Measurements from ENCODE around the gene SNAP91. TPM values are rescaled to one million over a fixed set of nuclear protein-coding genes. Genes with fewer than 3 reads are reported as not detected.
"Not testable (repeated sequence)": the region's sequence is repeated elsewhere in the genome, so short reads cannot be mapped to it uniquely, and the experiment has no call there.

The SNAP91 gene
- total RNA-seq, 2 experiments from 2014 or later = not detected

DNA sequence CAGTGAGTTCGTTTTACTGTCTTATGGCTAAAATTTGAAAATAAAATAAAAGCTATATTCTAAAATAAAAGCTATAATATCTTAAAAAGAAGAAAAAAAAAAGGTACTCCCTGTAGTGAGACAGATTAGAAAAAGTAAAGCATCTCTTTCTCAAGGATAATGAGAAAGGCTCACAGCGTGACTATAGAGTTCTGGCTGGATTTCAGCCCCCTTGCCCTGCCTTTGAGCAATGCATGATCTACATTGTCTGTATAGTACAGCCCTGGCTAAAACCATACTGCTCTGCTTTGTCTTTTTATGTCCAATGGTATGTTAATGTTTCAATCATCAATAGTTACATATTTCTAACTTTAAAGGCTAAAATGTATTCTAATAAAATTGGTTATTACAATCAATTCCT lies 105.3 kb downstream of the SNAP91 start:
- no peak for DNase-seq
- no peaks in the 10 kb centered on the region for H3K4me1 Mint-ChIP-seq
- H3K27ac Mint-ChIP-seq = no peak overlapping the region
- no peaks in the 10 kb centered on the region for H3K27me3 Mint-ChIP-seq
- H3K36me3 Mint-ChIP-seq (ENCODE audit: low read depth) = no peaks in the 10 kb centered on the region
- ChIA-PET CTCF (no interaction called here), POLR2A (no interaction called here)
- H3K9me3 Mint-ChIP-seq = no peaks in the 10 kb centered on the region
- H3K4me3 Mint-ChIP-seq = no peak overlapping the region

DNA sequence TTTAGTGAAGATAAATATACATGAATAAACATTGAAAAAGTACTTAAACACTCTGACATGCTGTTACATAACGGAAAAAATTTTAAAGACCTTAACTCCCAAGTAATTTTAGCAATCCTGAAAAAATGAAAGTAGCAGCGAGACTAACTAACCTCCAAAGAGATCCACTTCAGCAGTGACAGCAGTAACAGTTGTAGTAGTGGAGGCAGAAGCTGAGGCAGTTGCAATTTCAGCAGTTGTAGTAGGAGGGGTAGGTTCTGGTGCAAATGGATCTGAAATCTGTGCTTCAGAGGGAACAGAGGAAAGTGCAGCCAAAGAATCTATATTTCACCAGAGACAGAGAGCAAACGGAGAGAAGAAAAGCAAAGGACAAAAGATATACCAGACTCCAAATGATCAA lies 107.8 kb downstream of the SNAP91 start:
- POLR2A ChIA-PET = no interaction called here
- H3K36me3 Mint-ChIP-seq (ENCODE audit: low read depth) = no peaks in the 10 kb centered on the region
- H3K4me3 Mint-ChIP-seq = no peak overlapping the region
- H3K27me3 Mint-ChIP-seq = no peaks in the 10 kb centered on the region
- CTCF ChIA-PET = no interaction called here
- no peak overlapping the region for H3K27ac Mint-ChIP-seq
- DNase-seq = no peak
- H3K4me1 Mint-ChIP-seq = no peaks in the 10 kb centered on the region
- no peaks in the 10 kb centered on the region for H3K9me3 Mint-ChIP-seq

DNA sequence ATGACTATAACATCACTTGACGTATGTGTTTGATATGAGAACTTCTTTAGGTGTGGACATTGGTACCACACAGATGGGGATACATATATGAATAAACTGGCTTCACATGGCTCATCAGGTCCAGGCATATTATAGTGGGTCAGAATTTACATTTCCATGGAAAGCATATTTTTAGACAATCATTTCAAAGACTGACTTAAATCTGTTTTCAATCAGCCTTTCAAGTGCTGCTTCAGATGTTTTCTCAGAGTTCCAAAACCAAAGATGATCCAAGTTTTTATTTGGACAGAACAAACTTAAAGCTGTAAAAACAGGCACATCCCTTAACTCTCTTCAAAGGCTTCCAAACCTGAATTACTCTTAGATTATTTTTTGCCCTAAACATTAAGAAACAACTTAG lies 108.4 kb downstream of the SNAP91 start:
- no peaks in the 10 kb centered on the region for H3K4me1 Mint-ChIP-seq
- no peaks in the 10 kb centered on the region for H3K9me3 Mint-ChIP-seq
- no peaks in the 10 kb centered on the region for H3K27me3 Mint-ChIP-seq
- H3K36me3 Mint-ChIP-seq (ENCODE audit: low read depth) = no peaks in the 10 kb centered on the region
- H3K27ac Mint-ChIP-seq = no peak overlapping the region
- POLR2A ChIA-PET = no interaction called here
- DNase-seq = no peak
- H3K4me3 Mint-ChIP-seq = no peak overlapping the region
- CTCF ChIA-PET = no interaction called here

DNA sequence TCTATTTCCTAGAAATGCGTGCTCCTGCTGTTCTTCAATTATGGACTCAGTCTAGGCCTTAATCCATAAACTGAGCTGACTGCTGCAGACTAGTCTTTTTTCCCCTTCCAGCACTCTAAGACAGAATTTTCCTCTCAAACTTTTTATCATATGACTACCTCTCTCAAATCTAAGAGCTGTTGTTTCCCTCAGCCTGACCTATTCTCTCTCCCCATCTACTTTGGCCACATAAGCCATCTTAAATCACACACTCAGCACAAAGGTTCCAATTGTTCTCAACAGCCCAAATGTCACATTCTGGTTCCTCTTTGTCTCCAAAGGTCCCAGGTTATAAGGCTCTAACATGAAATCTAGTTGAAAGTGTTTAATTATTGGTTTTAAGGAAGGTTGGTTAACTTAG lies 111.4 kb downstream of the SNAP91 start:
- Mint-ChIP-seq H3K4me1 (no peaks in the 10 kb centered on the region), H3K27ac (no peak overlapping the region), H3K27me3 (no peaks in the 10 kb centered on the region), H3K9me3 (no peaks in the 10 kb centered on the region), H3K4me3 (no peak overlapping the region), H3K36me3 (ENCODE audit: low read depth) (no peaks in the 10 kb centered on the region)
- CTCF ChIA-PET = no interaction called here
- POLR2A ChIA-PET = no interaction called here
- DNase-seq = no peak

DNA sequence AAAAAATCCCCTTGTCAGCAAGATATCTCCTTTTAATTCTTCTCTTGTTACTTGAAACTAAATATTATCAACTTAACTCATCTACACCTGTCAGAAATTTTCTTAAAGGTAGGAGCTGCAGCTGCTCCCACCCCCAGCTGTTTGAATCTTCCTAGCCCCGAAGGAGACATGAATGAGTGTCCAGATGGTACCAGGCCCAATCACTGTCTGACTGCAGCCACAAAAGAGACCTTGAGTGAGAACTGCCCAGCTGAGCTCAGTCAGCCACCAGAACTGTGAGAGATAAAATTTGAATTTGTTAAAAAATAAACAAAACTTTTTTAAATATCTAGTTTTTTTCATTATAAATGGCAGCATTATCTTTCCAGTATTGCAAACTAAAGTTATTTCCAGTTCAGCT lies 111.8 kb downstream of the SNAP91 start:
- ChIA-PET POLR2A (no interaction called here), CTCF (no interaction called here)
- H3K4me3 Mint-ChIP-seq = no peak overlapping the region
- no peaks in the 10 kb centered on the region for H3K27me3 Mint-ChIP-seq
- no peak overlapping the region for H3K27ac Mint-ChIP-seq
- no peaks in the 10 kb centered on the region for H3K4me1 Mint-ChIP-seq
- no peak for DNase-seq
- no peaks in the 10 kb centered on the region for H3K9me3 Mint-ChIP-seq
- H3K36me3 Mint-ChIP-seq (ENCODE audit: low read depth) = no peaks in the 10 kb centered on the region

DNA sequence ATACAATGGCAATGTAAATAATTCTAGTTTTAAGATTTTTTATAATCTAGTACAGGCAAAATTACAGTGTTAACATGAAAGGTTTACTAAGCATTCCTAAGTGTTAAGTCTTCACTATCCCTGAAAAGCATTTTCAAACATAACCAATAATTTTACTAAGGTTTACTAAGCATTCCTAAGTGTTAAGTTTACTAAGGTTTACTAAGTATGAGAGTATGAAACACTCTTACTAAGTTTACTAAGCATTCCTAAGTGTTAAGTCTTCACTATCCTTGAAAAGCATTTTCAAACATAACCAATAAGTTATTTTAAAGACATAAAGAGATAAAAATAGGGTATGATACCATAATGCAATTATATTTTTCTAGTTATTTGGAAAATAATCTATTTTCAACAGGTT lies 114.0 kb downstream of the SNAP91 start:
- DNase-seq = no peak
- H3K4me3 Mint-ChIP-seq = no peak overlapping the region
- CTCF ChIA-PET = no interaction called here
- no peaks in the 10 kb centered on the region for H3K9me3 Mint-ChIP-seq
- POLR2A ChIA-PET = no interaction called here
- H3K36me3 Mint-ChIP-seq (ENCODE audit: low read depth) = no peaks in the 10 kb centered on the region
- H3K27ac Mint-ChIP-seq = no peak overlapping the region
- no peaks in the 10 kb centered on the region for H3K4me1 Mint-ChIP-seq
- H3K27me3 Mint-ChIP-seq = no peaks in the 10 kb centered on the region

DNA sequence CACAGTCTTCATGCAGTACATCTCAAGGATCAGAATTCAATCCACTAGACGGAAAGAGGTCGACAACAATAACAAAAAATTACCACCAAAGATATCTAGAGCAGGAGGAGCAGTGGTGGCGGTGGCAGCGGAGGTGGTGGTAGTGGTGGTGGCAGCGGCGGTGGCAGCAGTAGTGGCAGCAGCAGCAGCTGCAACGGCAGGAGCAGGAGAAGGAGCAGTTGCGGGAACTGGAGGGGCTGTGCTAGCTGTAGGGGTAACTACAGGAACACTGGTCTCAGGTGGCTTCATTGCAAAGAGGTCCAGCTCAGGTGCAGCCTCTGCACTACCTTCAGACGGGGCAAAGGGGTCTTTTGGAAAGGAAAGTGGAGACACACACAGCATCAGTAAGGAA lies 115.5 kb downstream of the SNAP91 start:
- Mint-ChIP-seq H3K27me3 (no peaks in the 10 kb centered on the region), H3K27ac (no peak overlapping the region), H3K4me1 (no peaks in the 10 kb centered on the region), H3K4me3 (no peak overlapping the region), H3K9me3 (no peaks in the 10 kb centered on the region), H3K36me3 (ENCODE audit: low read depth) (no peaks in the 10 kb centered on the region)
- no peak for DNase-seq
- ChIA-PET CTCF (no interaction called here), POLR2A (no interaction called here)

DNA sequence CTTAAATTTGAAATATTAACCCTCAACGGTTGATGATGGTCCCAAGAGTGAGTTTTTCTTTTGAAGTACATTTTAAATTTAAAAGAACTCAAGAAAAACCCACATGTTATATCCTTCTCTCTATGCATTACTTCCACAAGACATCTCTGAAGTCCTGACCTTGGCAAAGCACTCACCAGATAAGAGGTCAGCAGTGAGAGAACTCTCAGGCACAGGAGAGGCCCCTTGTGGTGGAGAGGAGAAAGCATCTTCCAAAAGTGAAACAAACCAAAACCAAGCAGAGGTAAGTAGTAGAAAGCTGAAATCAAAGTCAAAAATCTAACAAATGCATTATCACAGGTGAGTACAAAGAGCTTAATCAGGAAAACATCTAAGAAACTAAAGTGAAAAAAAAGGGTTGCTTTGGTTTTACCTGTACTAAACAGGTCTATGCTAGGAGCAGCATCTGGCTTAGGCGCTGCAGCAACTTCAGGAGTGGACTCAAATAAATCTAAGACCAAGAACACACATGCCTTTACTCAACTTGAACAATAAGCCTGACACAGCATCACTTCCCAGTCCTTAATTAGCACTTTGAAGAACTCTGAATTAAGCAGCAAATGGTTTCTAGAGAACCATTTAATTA lies 116.0 kb downstream of the SNAP91 start:
- Mint-ChIP-seq H3K27me3 (no peaks in the 10 kb centered on the region), H3K36me3 (ENCODE audit: low read depth) (no peaks in the 10 kb centered on the region), H3K9me3 (no peaks in the 10 kb centered on the region), H3K4me1 (no peaks in the 10 kb centered on the region), H3K4me3 (no peak overlapping the region), H3K27ac (no peak overlapping the region)
- CTCF ChIA-PET = no interaction called here
- no peak for DNase-seq
- POLR2A ChIA-PET = no interaction called here

DNA sequence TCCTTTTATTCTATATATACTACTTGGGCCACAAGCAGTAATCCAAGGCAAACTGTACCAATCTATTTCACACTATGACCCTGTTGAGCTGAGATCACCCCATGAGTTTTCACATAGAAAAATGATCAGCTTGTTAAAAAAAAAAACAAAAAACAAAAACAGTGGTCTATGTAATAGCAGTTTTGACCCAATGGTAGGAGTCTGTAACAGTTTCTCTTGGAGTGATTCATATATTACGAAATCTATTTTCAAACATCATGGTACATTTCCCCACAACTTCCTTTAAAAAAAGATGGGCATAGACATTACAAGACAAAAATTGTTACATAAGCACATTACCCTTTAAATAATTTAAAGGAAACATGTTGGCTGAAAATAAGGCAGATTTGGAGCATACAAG lies 118.5 kb downstream of the SNAP91 start:
- Mint-ChIP-seq H3K4me1 (no peaks in the 10 kb centered on the region), H3K4me3 (no peak overlapping the region), H3K9me3 (no peaks in the 10 kb centered on the region), H3K36me3 (ENCODE audit: low read depth) (no peaks in the 10 kb centered on the region), H3K27me3 (no peaks in the 10 kb centered on the region), H3K27ac (no peak overlapping the region)
- POLR2A ChIA-PET = no interaction called here
- CTCF ChIA-PET = interaction anchor here (0.6 kb wide), 1 partner anchor 1330 kb away, joined by 3 read pairs; no protein-coding TSS in a partner anchor
- DNase-seq = no peak

DNA sequence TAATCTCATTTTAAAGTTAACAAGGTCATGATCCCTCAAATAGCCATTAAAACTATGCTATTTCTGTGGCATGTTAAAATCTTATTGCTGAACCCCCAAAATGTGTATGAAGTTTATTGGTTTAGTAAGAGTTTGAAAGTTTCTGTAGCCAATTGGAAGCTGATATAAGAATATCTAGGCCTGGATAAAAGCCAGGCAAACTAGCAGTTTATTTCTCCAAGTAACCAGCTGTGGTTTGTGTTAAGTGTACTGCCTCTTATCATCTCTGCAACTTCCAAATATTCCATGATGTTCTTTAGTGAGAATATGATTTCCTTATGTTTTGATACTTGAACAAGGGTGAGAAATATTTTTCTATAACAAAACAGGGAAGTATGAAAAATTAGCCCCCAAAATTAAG lies 119.8 kb downstream of the SNAP91 start:
- no peak for DNase-seq
- H3K27me3 Mint-ChIP-seq = no peaks in the 10 kb centered on the region
- no peak overlapping the region for H3K27ac Mint-ChIP-seq
- POLR2A ChIA-PET = no interaction called here
- H3K4me3 Mint-ChIP-seq = no peak overlapping the region
- no peaks in the 10 kb centered on the region for H3K36me3 Mint-ChIP-seq (ENCODE audit: low read depth)
- H3K9me3 Mint-ChIP-seq = no peaks in the 10 kb centered on the region
- no peaks in the 10 kb centered on the region for H3K4me1 Mint-ChIP-seq
- CTCF ChIA-PET = interaction anchor here (0.6 kb wide), 1 partner anchor 20 kb away, joined by 3 read pairs; no protein-coding TSS in a partner anchor

DNA sequence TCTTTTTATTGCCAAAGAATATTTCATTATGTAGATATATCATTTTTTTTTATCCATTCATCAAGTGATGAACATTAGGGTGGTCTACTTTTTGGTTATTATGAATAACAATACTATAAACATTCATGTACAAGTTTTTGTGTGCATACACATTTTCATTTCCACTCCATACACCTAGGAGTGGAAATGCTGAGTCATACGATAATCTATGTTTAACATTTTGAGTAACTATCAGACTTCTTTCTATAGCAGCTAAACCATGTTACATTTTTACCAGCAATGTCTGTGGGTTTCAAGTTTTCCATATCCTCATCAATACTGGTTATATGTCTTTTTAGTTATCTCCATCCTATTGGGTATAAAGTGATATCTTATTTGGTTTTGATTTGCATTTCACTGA lies 130.8 kb downstream of the SNAP91 start:
- Mint-ChIP-seq H3K27me3 (peaks cover 4% of the 10 kb centered on the region), H3K9me3 (no peaks in the 10 kb centered on the region), H3K4me1 (no peaks in the 10 kb centered on the region), H3K36me3 (ENCODE audit: low read depth) (no peaks in the 10 kb centered on the region), H3K4me3 (no peak overlapping the region), H3K27ac (no peak overlapping the region)
- no peak for DNase-seq
- POLR2A ChIA-PET = no interaction called here
- CTCF ChIA-PET = no interaction called here

DNA sequence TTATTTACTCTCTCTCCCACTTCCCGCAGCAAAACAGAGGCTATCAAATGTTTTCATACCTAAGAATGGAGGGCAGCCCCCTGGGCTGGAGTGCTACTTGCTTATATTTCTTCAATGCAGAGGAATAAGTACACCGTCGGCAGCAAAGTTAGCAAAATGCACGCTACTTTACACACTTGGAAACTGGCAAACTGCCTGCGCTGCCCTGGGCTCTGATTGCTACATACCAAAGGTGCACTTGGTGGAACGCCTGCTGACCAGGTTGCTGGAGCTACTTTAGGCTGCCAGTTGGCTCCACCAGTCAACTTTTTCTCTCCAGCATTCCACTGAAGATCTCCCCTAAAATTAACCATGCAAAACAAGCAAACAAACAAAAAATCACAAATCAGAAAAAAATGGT lies 134.1 kb downstream of the SNAP91 start:
- POLR2A ChIA-PET = no interaction called here
- CTCF ChIA-PET = no interaction called here
- Mint-ChIP-seq H3K4me1 (no peaks in the 10 kb centered on the region), H3K27ac (no peak overlapping the region), H3K4me3 (no peak overlapping the region), H3K36me3 (ENCODE audit: low read depth) (no peaks in the 10 kb centered on the region), H3K27me3 (peaks cover 4% of the 10 kb centered on the region), H3K9me3 (peaks cover 5% of the 10 kb centered on the region)
- no peak for DNase-seq

DNA sequence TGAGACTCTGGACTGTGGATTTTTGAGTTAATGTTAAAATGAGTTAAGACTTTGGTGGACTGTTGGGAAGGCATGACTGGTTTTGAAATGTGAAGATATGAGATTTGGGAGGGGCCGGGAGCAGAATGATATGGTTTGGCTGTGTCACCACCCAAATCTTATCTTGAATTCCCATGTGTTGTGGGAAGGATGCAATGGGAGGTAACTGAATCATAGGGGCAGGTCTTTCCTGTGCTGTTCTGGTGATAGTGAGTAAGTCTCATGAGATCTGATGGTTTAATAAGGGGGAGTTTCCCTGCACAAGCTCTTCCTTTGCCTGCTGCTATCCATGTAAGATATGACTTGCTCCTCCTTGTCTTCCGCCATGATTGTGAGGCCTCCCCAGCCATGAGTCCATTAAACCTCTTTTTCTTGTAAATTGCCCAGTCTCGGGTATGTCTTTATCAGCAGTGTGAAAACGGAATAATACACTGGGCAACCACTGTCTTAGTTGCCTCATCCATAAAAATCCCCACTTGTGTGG lies 137.2 kb downstream of the SNAP91 start:
- H3K36me3 Mint-ChIP-seq (ENCODE audit: low read depth); H3K27ac Mint-ChIP-seq; DNase-seq; H3K4me3 Mint-ChIP-seq; POLR2A ChIA-PET; H3K27me3 Mint-ChIP-seq; CTCF ChIA-PET; H3K9me3 Mint-ChIP-seq; H3K4me1 Mint-ChIP-seq: not testable (repeated sequence)

DNA sequence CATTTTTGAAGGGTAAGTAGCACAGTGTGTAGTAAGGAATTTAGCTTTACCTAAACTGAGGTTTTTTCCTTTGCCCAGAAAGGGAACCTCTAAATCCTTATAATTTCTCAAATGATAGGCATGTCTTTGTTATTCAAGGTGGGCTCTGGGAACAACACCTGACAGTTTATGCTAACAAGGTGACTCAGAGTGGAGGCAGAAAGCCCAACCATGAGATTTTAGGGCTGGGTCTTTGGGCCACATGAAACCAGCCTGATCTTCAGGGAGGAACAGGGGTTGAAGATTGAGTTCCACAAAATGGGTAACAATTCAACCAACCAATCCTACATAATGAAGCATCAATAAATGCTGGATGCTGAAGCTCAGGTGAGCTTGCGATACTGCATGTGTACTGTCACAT lies 149.9 kb downstream of the SNAP91 start:
- POLR2A ChIA-PET = no interaction called here
- peaks cover 8% of the 10 kb centered on the region for H3K9me3 Mint-ChIP-seq
- CTCF ChIA-PET = no interaction called here
- H3K27me3 Mint-ChIP-seq = no peaks in the 10 kb centered on the region
- H3K4me3 Mint-ChIP-seq = no peak overlapping the region
- no peaks in the 10 kb centered on the region for H3K36me3 Mint-ChIP-seq (ENCODE audit: low read depth)
- no peak for DNase-seq
- H3K27ac Mint-ChIP-seq = no peak overlapping the region
- no peaks in the 10 kb centered on the region for H3K4me1 Mint-ChIP-seq
